ENCODE measurements around the gene SIGLEC12. TPM values are rescaled to one million over a fixed set of nuclear protein-coding genes. Genes with fewer than 3 reads are reported as not detected.

Gene SIGLEC12
- total and polyA plus RNA-seq, 2 of the 13 experiments (the other 11 are each of a cell fraction or from before 2014, with no cell fraction given): not detected

DNA sequence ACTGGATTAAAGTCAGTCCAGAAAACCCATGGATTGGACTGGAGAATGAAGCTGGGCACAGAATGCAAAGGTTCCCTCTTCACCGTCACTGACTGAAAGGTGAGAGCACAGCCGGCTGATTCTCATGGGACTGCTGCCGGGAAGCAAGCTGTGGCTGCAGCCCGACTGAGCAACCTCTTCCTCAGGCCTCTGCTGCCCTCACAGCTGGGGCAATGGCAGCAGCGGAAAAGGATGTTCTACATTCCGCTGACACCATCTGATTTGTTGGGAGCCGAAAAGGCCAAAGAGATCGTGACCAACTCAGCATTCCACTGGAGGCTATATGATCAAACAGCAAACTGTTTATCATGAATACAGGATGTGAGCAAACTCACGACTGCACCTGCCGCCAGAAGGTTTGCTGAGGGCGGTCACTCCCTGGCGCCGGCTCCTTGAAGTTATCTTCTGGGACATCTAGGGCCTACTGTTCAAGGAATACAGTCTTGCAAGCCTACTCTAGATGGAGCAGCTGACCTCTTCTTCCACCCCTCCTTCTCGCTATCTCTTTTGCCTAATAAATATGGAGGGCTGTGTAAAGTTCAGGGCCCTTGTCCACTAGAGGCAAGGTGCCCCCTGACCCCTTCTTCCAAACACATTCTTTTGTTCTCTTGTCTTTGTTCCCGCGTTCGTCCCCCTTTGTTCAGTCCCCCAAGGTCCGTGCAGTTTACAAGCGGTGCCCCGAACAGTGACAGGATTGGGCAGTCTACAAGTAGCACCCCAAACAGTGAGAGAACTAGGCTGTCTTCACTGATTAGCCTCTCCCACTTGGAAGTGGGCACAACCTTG, 49.5 kb upstream of the SIGLEC12 start:
- TF ChIP-seq NCOR1 (IDR thresholded peaks at IDR 0.05; ENCODE audit: borderline replicate concordance, low read length) (no peak), PRMT3 (CRISPR knock-in tag; IDR thresholded peaks at IDR 0.05; ENCODE audit: borderline replicate concordance, low read depth) (no peak), RBM39 (IDR thresholded peaks at IDR 0.05; ENCODE audit: low read depth, low read length, poor library complexity, severe bottlenecking) (no peak), ZBTB42 (CRISPR knock-in tag; IDR thresholded peaks at IDR 0.05) (no peak), SATB2 (CRISPR knock-in tag; IDR thresholded peaks at IDR 0.05) (no peak), MIXL1 (CRISPR knock-in tag; IDR thresholded peaks at IDR 0.05) (no peak), KLF15 (CRISPR knock-in tag; IDR thresholded peaks at IDR 0.05; ENCODE audit: borderline replicate concordance) (no peak), ELF3 (CRISPR knock-in tag; IDR thresholded peaks at IDR 0.05) (no peak), THYN1 (CRISPR knock-in tag; IDR thresholded peaks at IDR 0.05; ENCODE audit: borderline replicate concordance, low read depth) (no peak), KDM3A (CRISPR knock-in tag; IDR thresholded peaks at IDR 0.05; ENCODE audit: low read depth) (no peak), ZNF34 (CRISPR knock-in tag; IDR thresholded peaks at IDR 0.05; ENCODE audit: borderline replicate concordance) (no peak)
- TF ChIP-seq, protein P1, sequence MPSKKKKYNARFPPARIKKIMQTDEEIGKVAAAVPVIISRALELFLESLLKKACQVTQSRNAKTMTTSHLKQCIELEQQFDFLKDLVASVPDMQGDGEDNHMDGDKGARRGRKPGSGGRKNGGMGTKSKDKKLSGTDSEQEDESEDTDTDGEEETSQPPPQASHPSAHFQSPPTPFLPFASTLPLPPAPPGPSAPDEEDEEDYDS (CRISPR knock-in tag; IDR thresholded peaks at IDR 0.05): no peak
- TF ChIP-seq, protein P2, sequence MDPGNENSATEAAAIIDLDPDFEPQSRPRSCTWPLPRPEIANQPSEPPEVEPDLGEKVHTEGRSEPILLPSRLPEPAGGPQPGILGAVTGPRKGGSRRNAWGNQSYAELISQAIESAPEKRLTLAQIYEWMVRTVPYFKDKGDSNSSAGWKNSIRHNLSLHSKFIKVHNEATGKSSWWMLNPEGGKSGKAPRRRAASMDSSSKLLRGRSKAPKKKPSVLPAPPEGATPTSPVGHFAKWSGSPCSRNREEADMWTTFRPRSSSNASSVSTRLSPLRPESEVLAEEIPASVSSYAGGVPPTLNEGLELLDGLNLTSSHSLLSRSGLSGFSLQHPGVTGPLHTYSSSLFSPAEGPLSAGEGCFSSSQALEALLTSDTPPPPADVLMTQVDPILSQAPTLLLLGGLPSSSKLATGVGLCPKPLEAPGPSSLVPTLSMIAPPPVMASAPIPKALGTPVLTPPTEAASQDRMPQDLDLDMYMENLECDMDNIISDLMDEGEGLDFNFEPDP (CRISPR knock-in tag; conservative IDR thresholded peaks at IDR 0.05): no peak
- TF ChIP-seq, protein P3, sequence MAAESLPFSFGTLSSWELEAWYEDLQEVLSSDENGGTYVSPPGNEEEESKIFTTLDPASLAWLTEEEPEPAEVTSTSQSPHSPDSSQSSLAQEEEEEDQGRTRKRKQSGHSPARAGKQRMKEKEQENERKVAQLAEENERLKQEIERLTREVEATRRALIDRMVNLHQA (CRISPR knock-in tag; IDR thresholded peaks at IDR 0.05): no peak
- TF ChIP-seq, protein P4, sequence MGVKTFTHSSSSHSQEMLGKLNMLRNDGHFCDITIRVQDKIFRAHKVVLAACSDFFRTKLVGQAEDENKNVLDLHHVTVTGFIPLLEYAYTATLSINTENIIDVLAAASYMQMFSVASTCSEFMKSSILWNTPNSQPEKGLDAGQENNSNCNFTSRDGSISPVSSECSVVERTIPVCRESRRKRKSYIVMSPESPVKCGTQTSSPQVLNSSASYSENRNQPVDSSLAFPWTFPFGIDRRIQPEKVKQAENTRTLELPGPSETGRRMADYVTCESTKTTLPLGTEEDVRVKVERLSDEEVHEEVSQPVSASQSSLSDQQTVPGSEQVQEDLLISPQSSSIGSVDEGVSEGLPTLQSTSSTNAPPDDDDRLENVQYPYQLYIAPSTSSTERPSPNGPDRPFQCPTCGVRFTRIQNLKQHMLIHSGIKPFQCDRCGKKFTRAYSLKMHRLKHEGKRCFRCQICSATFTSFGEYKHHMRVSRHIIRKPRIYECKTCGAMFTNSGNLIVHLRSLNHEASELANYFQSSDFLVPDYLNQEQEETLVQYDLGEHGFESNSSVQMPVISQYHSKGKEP (CRISPR knock-in tag; IDR thresholded peaks at IDR 0.05): no peak
- BruUV-seq (replicated peaks): no TSS peak
- Histone ChIP-seq H2AFZ (ENCODE audit: low read length) (no peak overlapping the region), H3K4me3 (replicated peaks in 1 of 3; ENCODE audit: insufficient read depth in 1 of 3, low read depth in 2 of 3, low read length in 3 of 3) (no peak overlapping the region), H3K79me2 (ENCODE audit: insufficient read depth, low read length) (no peaks in the 10 kb centered on the region), H3K27ac (ENCODE audit: extremely low read length, insufficient read depth, low read length) (no peak overlapping the region), H3K36me3 (replicated peaks in 1 of 2; ENCODE audit: control insufficient read depth in 1 of 2, insufficient read depth in 2 of 2, low read length in 2 of 2) (no peaks in the 10 kb centered on the region), H3K9me3 (ENCODE audit: low read length) (no peaks in the 10 kb centered on the region), H4K20me1 (ENCODE audit: insufficient read depth, low read length) (peaks cover 9% of the 10 kb centered on the region), H3K27me3 (ENCODE audit: control insufficient read depth in 1 of 2, insufficient read depth in 2 of 2, low read length in 2 of 2) (no peaks in the 10 kb centered on the region; a peak in 2 of 5 replicates), H3K9ac (ENCODE audit: insufficient read depth, low read depth, low read length) (no peak overlapping the region), H3K4me2 (ENCODE audit: low read depth, low read length) (no peak overlapping the region), H3K4me1 (ENCODE audit: insufficient read depth, low read length) (no peaks in the 10 kb centered on the region)
- FAIRE-seq: no peak
- ChIA-PET POLR2A (no interaction called here), CTCF (ENCODE audit: low intra/inter-chr PET ratio, low total read pairs) (no interaction called here)
- ATAC-seq: no peak
- in situ Hi-C loops (cut with HindIII; ENCODE audit: extremely low pct_ligation_motif_present, low pct_unique_long_range_greater_than_20kb): no loop called here
- DNase-seq (ENCODE audit: low spot score): no peak
- intact Hi-C loops (cut with micrococcal nuclease; ENCODE audit: unreplicated experiment): no loop called here
- 35% methylated on average over 14 of the region's 20 CpGs for WGBS (ENCODE audit: low lambda C conversion rate)

Data from HepG2 (cell line).